HG02588 (cell line): Measurements from ENCODE around the gene CHCT1.
"Not testable (repeated sequence)": the region's sequence is repeated elsewhere in the genome, so short reads cannot be mapped to it uniquely, and the experiment has no call there.

Experiments
- ATAC-seq: cut with Tn5 transposase; IDR thresholded peaks from one replicate; pipeline ENCODE4 v1.9.1; 2021; ENCODE audit warnings: mild to moderate bottlenecking, moderate library complexity; ENCODE audit not compliant: unreplicated experiment

The CHCT1 gene

DNA sequence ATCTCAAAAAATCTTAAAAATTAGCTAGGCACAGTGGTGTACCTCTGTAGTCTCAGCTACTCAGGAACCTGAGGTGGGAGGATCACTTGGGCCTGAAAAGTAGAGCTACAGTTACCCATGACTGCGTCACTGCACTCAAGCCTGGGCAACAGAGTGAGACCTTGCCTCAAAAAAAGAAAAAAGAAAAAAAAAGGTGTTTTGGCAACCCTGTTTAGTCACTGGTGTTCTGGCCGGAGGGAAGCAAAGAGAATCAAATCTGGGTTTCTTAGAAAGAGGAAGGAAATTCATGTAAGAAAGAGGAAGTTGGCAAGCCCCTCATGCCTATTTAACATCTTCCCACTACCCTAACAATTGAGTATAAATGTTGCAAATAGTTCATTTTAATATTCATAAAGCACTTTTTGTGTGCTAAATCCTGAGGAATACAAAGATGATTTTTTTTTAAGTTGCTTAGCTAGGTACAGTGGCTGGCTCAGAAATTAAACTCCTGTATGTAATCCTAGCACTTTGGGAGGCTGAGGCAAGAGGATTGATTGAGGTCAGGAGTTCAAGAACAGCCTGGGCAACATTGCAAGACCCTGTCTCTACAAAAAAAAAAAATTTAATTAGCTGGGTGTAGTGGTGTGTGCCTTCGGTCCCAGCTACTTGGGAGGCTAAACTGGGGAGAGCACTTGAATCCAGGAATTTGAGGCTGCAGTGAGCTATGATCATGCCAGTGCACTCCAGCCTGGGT is 23.9 kb upstream of the CHCT1 start:
- peak; percentile 43 for ATAC-seq

DNA sequence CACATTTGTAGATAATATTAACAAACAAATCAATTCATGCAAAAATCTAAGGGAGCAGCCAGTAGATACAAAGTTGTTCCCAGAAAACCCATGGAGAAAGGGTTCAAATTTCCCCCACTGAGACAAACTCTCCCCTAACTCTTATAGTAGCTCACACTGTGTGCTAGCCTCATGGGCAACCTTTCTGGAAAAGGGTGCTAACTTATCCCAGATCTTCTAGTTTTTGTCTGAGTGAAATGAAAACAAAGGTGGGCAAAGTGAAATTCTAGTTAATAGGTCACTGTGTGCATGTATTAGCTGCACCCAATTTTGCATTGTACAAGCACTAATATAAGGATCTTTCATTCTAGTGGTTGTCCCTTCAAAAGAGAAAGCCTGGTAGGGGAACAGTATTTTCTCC is 20.5 kb upstream of the CHCT1 start:
- ATAC-seq, result no peak

DNA sequence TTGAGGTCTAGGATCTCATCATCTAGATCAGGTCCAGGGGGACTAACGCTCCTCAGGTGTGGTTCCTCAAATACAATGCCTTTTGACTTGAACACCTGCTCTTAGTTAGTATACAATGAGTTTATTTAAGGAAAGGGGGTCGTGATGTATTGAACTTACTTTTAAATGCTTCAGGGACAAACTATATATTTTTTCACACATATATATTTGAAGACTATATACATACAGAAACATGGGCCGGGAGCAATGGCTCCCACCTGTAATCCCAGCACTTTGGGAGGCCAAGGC is 18.8 kb upstream of the CHCT1 start:
- ATAC-seq, result no peak

DNA sequence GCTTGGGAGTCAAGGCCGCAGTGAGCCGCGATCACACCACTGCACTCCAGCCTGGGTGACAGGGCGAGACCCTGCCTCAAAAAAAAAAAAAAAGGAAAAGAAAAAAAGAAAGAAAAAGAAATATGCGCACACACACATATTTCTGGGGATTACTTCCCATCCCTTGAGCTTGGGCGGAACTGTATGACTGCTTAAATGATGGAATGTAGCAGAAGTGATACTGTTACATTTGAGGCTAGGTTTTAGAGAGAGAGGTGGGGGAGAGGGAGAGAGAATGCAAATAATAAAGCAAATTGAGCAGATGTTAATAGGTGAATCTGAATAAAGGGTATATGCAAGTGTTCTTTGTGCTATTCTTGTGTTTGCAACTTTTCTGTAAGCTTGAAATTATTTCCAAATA is 18.3 kb upstream of the CHCT1 start:
- no peak for ATAC-seq

DNA sequence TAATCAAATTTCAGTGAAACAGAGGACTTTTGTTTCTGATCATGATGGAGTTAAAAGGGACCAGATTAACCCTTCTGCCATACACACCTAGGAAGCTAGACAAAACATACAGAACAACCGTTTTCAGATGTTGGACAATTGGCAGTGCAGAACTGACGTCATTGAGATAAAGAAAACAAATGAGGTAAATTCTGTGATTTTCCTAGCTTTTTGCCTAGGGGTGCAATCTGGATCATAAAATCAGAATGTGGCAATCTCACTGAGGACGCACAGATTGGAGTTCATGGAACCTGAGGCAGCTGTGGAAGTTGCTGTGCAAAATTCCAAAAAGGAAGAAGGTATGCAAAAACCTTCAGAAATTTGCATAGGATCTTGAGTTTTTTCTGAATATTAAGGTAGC is 15.4 kb upstream of the CHCT1 start:
- ATAC-seq, result no peak

DNA sequence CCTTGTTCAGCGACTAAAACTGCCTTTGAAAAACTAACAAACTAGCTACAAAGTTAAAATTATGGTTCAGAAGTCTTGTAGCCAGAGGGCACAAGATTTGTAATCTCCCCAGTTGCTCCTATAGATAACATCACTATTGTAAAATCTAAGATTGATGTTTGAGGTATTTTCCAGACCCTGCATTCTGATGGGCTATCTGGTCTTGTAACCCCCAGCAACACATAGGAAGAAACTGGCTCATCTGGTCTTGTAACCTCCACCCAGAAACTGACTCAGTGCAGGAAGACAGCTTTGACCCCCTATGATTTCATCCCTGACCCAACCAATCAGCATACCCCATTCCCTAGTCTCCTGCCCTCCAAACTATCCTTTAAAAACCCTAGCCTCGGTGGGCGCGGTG is 12.3 kb upstream of the CHCT1 start:
- ATAC-seq, result no peak

DNA sequence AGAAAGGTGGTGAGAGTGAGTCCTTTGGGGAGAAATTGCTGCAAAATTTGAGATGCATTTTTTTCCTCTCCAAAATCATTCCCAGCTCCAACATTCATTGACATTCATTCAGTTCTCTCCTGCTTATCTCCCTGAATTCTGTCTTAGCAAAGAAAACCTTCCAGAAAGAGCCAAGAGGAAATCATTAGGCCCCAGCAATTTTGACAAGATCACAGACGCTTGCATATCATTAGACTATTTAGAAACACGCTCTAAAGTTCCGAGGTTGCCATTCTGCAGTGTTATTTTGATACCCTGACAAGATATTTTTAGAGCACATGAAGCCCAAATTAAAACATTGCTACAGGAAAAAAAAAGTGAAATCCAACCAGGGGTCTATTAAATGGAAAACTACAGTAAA is 9.6 kb upstream of the CHCT1 start:
- no peak for ATAC-seq

DNA sequence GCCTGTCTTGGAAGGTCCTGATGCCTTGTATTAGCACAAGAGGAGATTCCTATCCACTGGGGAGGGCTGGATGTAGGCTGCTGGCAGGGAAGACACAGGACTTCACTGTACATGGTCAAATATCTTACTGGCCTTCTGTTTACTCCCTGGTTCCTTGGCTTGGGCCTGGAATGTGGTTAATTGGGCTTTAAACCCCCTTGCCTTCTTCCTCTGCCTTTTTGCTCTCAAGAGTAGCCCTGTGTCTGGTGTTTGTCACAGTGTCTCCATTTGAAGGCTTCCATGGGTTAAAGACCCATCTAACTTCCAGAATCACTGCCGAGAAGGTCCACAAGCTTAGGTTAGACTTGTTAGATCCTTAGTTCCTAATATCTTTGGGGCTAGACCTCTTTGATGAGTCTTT is 7.1 kb upstream of the CHCT1 start:
- no peak for ATAC-seq

DNA sequence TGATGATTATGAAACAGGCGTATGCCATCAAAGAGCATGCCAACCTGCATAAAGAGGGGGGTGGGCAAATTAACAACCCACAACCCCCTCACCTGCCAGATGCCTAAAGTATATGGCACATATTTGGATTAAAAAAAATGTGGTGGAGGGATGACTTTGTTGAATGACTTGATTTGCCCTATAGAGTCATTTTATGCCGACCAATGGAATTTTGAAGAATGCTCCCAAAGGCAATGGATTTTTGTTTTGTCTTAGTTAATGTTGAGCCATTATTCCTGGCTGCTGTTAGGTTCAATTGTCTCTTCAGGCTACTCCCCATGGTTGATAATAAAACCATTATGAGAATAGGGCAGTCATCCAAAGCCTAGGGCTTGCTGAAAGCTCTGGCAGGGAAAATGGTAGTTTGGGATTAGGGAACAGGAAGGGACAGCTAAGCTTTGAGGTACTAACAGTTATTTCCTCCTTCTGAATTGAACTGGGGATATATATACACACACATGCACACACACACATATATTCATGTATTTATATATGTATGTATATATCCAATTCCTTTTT is 5.8 kb upstream of the CHCT1 start:
- ATAC-seq, result no peak

DNA sequence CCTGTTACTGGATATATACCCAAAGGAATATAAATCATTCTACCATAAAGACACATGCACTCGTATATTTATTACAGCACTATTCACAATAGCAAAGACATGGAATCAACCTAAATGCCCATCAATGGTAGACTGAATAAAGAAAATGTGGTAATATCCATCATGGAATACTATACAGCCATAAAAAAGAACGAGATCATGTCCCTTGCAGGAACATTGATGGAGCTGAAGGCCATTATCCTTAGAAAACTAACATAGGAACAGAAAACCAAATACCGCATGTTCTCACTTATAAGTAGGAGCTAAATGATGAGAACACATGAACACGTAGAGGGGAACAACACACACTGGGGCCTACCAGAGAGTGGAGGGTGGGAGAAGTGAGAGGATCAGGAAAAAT is 3.3 kb upstream of the CHCT1 start:
- ATAC-seq, result not testable (repeated sequence)

DNA sequence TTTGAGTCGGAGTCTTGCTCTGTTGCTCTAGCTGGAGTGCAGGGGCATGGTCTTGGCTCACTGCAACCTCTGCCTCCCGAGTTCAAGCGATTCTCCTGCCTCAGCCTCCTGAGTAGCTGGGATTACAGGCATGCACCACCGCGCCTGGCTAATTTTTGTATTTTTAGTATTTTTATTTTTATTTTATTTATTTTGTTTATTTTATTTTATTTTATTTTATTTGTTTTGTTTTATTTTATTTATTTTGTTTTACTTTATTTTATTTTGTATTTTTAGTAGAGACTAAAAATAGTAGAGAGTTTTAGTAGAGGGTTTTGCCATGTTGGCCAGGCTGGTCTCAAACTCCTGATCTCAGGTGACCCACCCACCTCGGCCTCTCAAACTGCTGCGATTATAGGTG is 2.4 kb upstream of the CHCT1 start:
- ATAC-seq, result not testable (repeated sequence)

DNA sequence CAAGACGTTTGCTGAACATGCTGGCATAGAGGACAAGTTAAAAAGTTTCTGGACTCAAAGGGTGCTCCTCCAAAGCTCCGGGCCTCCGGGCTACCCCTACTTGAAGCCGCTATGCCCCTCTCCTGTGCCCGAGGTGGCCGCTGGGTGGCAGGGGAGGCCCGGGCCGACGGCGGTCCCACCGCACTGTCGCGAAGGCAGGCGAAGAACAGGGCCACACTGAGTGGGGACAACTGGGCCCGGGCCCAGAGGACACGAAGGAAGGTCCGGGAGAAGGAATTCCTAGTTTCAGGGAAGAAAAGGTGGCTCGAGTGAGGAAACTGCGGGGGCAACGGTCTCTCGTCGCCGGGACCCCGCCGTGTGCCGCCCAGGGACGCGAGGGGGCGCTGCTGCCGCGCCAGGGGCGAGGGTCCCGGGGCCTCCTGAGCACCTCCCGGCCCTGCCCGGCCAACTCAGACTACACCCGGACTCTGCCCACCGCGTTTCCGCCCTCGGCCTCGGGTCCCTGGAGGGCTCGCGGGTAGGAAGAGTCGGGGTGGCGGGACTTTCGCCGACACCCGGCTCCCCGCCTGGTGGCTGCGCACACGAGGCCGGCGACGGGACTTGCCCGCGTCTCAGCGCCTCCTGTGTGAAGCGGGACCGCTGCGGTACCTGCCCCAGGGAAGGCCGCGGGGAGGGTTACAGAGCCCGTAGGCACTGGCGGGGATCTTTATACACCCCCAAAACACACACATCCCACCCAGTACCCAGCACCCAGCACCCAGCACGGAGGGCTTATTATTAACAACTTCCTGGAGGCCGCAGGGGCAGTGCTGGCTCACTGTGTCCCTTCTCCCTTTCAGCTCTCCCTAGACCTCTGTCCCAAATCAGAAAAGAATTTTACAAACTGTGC is 772 bp upstream of the CHCT1 start:
- ATAC-seq, result peak; percentile 81

DNA sequence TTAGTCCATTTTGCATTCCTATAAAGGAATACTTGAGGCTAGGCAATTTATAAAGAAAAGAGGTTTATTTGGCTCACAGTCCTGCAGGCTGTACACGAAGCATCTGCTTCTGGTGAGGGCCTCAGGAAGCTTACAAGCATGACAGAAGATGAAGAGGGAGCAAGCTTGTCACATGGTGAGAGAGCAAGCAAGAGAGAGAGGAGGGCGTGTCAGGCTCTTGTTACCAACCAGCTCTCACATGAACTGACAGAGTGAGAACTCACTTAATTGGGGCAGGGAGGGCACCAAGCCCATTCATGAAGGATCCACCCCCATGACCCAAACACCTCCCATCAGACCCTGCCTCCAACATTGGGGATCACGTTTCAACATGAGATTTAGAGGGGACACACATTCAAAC is 1.6 kb downstream of the CHCT1 start:
- ATAC-seq, result no peak

DNA sequence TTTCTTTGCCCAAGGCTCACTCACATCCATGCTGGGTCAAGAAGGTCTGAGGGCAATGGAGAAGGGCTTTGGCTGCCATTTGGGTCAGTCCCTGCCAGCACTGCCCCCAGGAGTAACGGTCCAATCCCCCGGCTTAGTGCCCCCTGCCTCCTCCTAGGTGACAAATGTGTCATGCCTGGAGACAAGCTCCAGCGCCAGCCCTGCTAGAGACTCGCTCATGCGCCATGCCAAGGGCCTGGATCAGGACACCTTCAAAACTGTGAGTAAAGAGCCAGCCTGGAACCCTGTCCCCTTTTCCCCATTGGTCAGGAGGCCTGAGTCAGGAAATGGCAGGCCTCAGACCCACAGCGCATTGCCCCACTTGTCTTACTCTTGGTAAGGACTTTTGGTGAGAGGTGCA is 3.3 kb downstream of the CHCT1 start:
- no peak for ATAC-seq

DNA sequence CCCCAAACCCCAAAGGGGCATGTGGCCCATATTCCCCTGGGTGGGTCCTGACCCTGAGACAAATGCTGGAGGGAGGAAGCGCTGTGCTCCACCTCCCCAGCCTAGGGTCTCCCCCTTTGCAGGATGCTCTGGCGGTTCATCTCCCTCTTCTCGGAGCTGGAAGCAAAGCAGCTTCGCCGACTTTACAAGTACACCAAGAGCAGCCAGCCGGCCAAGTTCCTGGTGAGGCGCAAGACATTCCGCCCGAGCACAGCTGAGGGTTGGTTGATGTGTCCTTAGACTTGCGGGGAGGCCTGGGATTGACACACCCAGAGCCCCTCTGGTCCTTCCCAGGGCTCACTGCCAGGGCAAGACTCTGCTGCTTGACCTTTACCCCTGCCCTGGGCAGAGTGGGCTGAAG is 4.3 kb downstream of the CHCT1 start:
- ATAC-seq, result no peak

DNA sequence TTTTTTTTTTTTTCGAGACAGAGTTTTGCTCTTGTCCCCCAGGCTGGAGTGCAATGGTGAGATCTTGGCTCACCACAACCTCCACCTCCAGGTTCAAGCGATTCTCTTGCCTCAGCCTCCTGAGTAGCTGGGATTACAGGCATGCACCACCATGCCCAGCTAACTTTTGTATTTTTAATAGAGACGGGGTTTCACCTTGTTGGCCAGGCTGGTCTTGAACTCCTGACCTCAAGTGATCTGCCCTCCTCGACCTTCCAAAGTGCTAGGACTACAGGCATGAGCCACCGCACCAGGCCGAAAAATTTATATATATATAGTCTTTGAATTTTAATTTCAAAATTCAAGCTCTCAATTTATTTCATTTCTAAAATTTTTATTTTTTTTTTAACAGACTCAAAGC is 6.2 kb downstream of the CHCT1 start:
- not testable (repeated sequence) for ATAC-seq

DNA sequence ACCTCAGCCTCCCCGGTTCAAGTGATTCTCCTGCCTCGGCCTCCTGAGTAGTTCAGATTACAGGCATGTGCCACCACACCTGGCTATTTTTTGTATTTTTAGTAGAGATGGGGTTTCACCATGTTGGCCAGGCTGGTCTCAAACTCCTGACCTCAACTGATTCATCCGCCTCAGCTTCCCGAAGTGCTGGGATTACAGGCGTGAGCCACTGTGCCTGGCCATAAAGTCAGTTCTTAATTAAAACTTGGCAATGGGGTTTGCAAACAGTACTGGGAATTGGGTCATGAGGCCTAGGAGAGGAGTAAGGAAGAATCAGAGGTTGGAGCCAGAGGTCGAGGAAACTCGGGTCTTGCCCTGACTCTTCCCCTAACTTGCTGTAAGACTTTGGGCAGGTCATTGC is 8.3 kb downstream of the CHCT1 start:
- ATAC-seq, result not testable (repeated sequence)

DNA sequence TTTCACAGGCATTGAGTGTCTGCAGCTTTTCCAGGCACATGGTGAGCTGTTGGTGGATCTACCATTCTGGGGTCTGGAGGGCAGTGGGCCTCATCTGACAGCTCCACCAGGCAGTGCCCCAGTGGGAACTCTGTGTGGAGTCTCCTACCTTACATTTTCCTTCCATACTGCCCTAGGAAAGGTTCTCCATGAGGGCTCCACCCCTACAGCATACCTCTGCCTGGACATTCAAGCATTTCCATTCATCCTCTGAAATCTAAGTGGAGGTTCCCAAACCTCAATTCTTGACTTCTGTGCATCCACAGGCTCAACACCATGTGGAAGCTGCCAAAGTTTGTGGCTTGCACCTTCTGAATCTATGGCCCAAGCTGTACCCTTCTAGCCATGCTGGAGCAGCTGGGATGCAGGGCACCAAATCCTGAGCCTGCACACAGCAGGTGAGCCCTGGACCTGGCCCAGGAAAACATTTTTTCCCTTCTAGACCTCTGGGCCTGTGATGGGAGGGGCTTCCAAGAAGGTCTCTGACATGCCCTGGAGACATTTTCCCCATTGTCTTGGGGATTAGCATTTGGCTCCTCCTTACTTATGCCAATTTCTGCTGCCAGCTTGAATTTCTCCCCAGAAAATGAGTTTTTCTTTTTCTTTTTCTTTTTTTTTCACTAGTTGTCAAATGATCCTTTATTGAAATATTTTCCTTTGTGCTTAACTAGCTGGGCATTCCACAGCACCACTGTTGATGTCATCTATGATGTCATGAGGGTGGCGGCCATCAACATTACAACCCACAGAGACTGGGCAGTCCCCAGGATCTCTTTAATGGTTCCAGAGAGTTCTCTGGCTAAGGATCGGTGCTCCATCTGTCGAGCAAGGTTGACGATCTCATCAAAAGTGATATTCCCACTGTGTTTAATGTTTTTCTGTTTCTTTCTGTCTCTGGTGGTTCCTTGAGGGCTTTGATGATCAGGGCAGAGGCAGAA is 11.0 kb downstream of the CHCT1 start:
- ATAC-seq, result not testable (repeated sequence)

DNA sequence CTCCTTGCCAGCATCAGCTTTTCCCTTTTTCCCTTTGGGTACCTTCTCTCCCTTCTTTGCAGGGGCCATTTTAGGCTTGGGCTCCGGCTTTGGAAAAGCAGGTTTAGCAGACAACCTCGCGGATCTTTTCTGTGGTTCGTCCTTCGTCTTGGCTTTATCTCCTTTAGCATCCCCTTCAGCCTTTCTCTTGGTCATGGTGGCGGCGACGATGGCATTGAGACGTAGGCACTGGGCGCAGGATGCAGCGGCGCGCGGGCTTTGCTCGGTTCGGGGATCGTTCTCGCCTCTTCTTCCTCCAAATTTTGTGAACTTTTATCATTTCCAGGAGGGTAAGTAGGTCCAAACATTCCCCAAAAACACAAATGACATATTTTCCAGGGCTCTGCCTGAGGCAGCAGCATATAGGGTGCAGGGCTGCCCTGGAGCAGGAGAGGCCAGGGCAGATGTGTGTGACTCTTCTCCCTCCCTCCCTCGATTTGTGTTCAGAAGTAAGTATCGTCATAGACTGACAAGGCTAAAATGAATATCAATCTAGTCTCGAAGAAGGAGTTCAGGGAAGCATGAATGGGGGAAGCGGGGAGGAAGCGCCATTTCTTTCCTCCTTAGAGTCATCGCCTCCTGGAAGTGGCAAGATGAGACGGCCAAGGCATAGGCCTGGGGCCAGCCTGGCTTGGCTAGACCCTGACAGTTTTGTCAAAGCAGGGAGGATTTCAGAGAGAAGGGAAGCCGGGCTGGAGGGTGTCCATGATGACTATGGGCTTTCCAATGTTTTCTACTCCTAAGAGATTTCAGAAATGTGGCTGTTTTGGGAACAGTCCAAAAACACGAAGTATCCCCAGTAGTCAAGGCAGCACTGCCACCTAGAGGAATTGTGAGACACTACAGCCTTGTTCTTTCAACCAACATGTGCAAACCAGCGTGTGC is 13.2 kb downstream of the CHCT1 start:
- no peak for ATAC-seq

DNA sequence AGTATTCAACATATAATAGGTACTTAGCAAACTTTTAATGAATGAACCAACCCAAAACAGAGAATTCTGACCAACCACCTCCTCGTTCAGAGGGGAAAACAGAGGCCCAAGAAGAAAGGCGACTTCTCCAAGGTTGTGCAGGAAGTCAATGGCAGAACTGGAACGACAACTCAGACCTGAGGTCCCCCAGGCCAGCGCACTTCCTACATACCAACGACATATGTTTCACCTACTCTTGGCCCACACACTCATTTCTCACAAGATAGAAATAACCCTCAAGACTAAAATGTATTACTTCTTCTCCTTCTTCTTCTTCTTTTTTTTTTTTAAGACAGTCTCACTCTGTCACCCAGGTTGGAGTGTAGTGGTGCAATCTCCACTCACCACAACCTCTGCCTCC is 14.4 kb downstream of the CHCT1 start:
- no peak for ATAC-seq
